Measurements from ENCODE around the gene GRM4.

The GRM4 gene

GRCh38 chr6:34145161-34146020, 496 bp downstream of the GRM4 start:
- H3K9ac ChIP-seq (ENCODE audit: low read depth, low read length) = peak overlapping the region; percentile 75; the same call in 1 of the 2 replicates
- H3K27me3 ChIP-seq (ENCODE audit: insufficient read depth, low read length) = peaks cover 80% of the 10 kb centered on the region
- H3K36me3 ChIP-seq (ENCODE audit: insufficient read depth, low read depth, low read length) = no peaks in the 10 kb centered on the region
- no peaks in the 10 kb centered on the region for H3K9me3 ChIP-seq (ENCODE audit: insufficient read depth, low read depth, low read length)
- H3K4me1 ChIP-seq (ENCODE audit: insufficient read depth, low read length) = peaks cover 30% of the 10 kb centered on the region
- H3K4me3 ChIP-seq (ENCODE audit: low read length) = peak overlapping the region; percentile 77; the same call in 1 of the 2 replicates
- no peak overlapping the region for H3K27ac ChIP-seq (ENCODE audit: low read length)

- no peaks in the 10 kb centered on the region for H3K36me3 ChIP-seq (ENCODE audit: insufficient read depth, low read depth, low read length)
- peak overlapping the region; percentile 58; the same call in 1 of the 2 replicates for H3K9ac ChIP-seq (ENCODE audit: low read depth, low read length)
- H3K27ac ChIP-seq (ENCODE audit: low read length) = no peak overlapping the region
- H3K4me1 ChIP-seq (ENCODE audit: insufficient read depth, low read length) = peaks cover 25% of the 10 kb centered on the region
- no peaks in the 10 kb centered on the region for H3K9me3 ChIP-seq (ENCODE audit: insufficient read depth, low read depth, low read length)
- H3K4me3 ChIP-seq (ENCODE audit: low read length) = peak overlapping the region; percentile 77; the same call in 1 of the 2 replicates
- peaks cover 77% of the 10 kb centered on the region for H3K27me3 ChIP-seq (ENCODE audit: insufficient read depth, low read length)
Measured at GRCh38 chr6:34144581-34145160, 1.2 kb downstream of the GRM4 start.

GRCh38 chr6:34143884-34144580, 1.9 kb downstream of the GRM4 start:
- Histone ChIP-seq H3K4me3 (ENCODE audit: low read length) (peak overlapping the region; percentile 77; the same call in 1 of the 2 replicates), H3K9me3 (ENCODE audit: insufficient read depth, low read depth, low read length) (no peaks in the 10 kb centered on the region), H3K27me3 (ENCODE audit: insufficient read depth, low read length) (peaks cover 72% of the 10 kb centered on the region), H3K27ac (ENCODE audit: low read length) (no peak overlapping the region), H3K4me1 (ENCODE audit: insufficient read depth, low read length) (peaks cover 24% of the 10 kb centered on the region; the same call in 1 of the 2 replicates), H3K36me3 (ENCODE audit: insufficient read depth, low read depth, low read length) (no peaks in the 10 kb centered on the region), H3K9ac (ENCODE audit: low read depth, low read length) (peak overlapping the region; percentile 58; the same call in 1 of the 2 replicates)

- H3K9ac ChIP-seq (ENCODE audit: low read depth, low read length) = no peak overlapping the region
Measured at GRCh38 chr6:34143196-34143883, 2.5 kb downstream of the GRM4 start.

GRCh38 chr6:34142061-34142998, 3.6 kb downstream of the GRM4 start:
- no peak overlapping the region for H3K9ac ChIP-seq (ENCODE audit: low read depth, low read length)
- H3K4me1 ChIP-seq (ENCODE audit: insufficient read depth, low read length) = peaks cover 25% of the 10 kb centered on the region; the same call in 1 of the 2 replicates
- peak overlapping the region; percentile 49; the same call in 1 of the 2 replicates for H3K4me3 ChIP-seq (ENCODE audit: low read length)

More at GRCh38 chr6:34143196-34143883, 2.5 kb downstream of the GRM4 start:
- peak overlapping the region; percentile 77; the same call in 1 of the 2 replicates for H3K4me3 ChIP-seq (ENCODE audit: low read length)
- H3K9me3 ChIP-seq (ENCODE audit: insufficient read depth, low read depth, low read length) = no peaks in the 10 kb centered on the region
- no peak overlapping the region for H3K27ac ChIP-seq (ENCODE audit: low read length)
- H3K27me3 ChIP-seq (ENCODE audit: insufficient read depth, low read length) = peaks cover 65% of the 10 kb centered on the region
- H3K4me1 ChIP-seq (ENCODE audit: insufficient read depth, low read length) = peaks cover 23% of the 10 kb centered on the region; the same call in 1 of the 2 replicates
- H3K36me3 ChIP-seq (ENCODE audit: insufficient read depth, low read depth, low read length) = no peaks in the 10 kb centered on the region

GRCh38 chr6:34140075-34140474, 5.8 kb downstream of the GRM4 start:
- Histone ChIP-seq H3K4me1 (ENCODE audit: insufficient read depth, low read length) (peaks cover 29% of the 10 kb centered on the region; the same call in 1 of the 2 replicates), H3K36me3 (ENCODE audit: insufficient read depth, low read depth, low read length) (no peaks in the 10 kb centered on the region)

More at GRCh38 chr6:34142061-34142998, 3.6 kb downstream of the GRM4 start:
- Histone ChIP-seq H3K27me3 (ENCODE audit: insufficient read depth, low read length) (peaks cover 59% of the 10 kb centered on the region), H3K9me3 (ENCODE audit: insufficient read depth, low read depth, low read length) (no peaks in the 10 kb centered on the region), H3K27ac (ENCODE audit: low read length) (no peak overlapping the region), H3K36me3 (ENCODE audit: insufficient read depth, low read depth, low read length) (no peaks in the 10 kb centered on the region)

GRCh38 chr6:34138914-34139510, 6.9 kb downstream of the GRM4 start:
- H3K27me3 ChIP-seq (ENCODE audit: insufficient read depth, low read length) = peaks cover 25% of the 10 kb centered on the region
- H3K9me3 ChIP-seq (ENCODE audit: insufficient read depth, low read depth, low read length) = no peaks in the 10 kb centered on the region
- H3K27ac ChIP-seq (ENCODE audit: low read length) = no peak overlapping the region
- peak overlapping the region; percentile 19; the same call in 1 of the 2 replicates for H3K9ac ChIP-seq (ENCODE audit: low read depth, low read length)
- H3K4me1 ChIP-seq (ENCODE audit: insufficient read depth, low read length) = peaks cover 29% of the 10 kb centered on the region; the same call in 1 of the 2 replicates
- H3K4me3 ChIP-seq (ENCODE audit: low read length) = no peak overlapping the region
- no peaks in the 10 kb centered on the region for H3K36me3 ChIP-seq (ENCODE audit: insufficient read depth, low read depth, low read length)

More at GRCh38 chr6:34140075-34140474, 5.8 kb downstream of the GRM4 start:
- no peaks in the 10 kb centered on the region for H3K9me3 ChIP-seq (ENCODE audit: insufficient read depth, low read depth, low read length)
- H3K4me3 ChIP-seq (ENCODE audit: low read length) = no peak overlapping the region
- H3K27ac ChIP-seq (ENCODE audit: low read length) = no peak overlapping the region
- H3K9ac ChIP-seq (ENCODE audit: low read depth, low read length) = no peak overlapping the region
- H3K27me3 ChIP-seq (ENCODE audit: insufficient read depth, low read length) = peaks cover 36% of the 10 kb centered on the region

- Histone ChIP-seq H3K9me3 (ENCODE audit: insufficient read depth, low read depth, low read length) (no peaks in the 10 kb centered on the region), H3K9ac (ENCODE audit: low read depth, low read length) (peak overlapping the region; percentile 19; the same call in 1 of the 2 replicates), H3K36me3 (ENCODE audit: insufficient read depth, low read depth, low read length) (no peaks in the 10 kb centered on the region), H3K4me3 (ENCODE audit: low read length) (no peak overlapping the region), H3K27me3 (ENCODE audit: insufficient read depth, low read length) (peaks cover 17% of the 10 kb centered on the region), H3K27ac (ENCODE audit: low read length) (no peak overlapping the region), H3K4me1 (ENCODE audit: insufficient read depth, low read length) (peaks cover 24% of the 10 kb centered on the region; the same call in 1 of the 2 replicates)
Measured at GRCh38 chr6:34138191-34138590, 7.7 kb downstream of the GRM4 start.

- no peak overlapping the region for H3K9ac ChIP-seq (ENCODE audit: low read depth, low read length)
- H3K4me1 ChIP-seq (ENCODE audit: insufficient read depth, low read length) = peaks cover 36% of the 10 kb centered on the region; the same call in 1 of the 2 replicates
- no peaks in the 10 kb centered on the region; the same call in 1 of the 2 replicates for H3K27me3 ChIP-seq (ENCODE audit: insufficient read depth, low read length)
- H3K36me3 ChIP-seq (ENCODE audit: insufficient read depth, low read depth, low read length) = no peaks in the 10 kb centered on the region
- H3K4me3 ChIP-seq (ENCODE audit: low read length) = no peak overlapping the region
- no peaks in the 10 kb centered on the region for H3K9me3 ChIP-seq (ENCODE audit: insufficient read depth, low read depth, low read length)
- H3K27ac ChIP-seq (ENCODE audit: low read length) = no peak overlapping the region
Measured at GRCh38 chr6:34135541-34135940, 10.3 kb downstream of the GRM4 start.

Measured in iPS-20b (cell line).